Central memory CD4-positive, alpha-beta T cell (primary cell): Measurements from ENCODE around the gene RPL35.

ENCODE experiments used
- DNase-seq: peaks from one replicate; pipeline ENCODE4 v3.0.0; 2022

The RPL35 gene

DNA sequence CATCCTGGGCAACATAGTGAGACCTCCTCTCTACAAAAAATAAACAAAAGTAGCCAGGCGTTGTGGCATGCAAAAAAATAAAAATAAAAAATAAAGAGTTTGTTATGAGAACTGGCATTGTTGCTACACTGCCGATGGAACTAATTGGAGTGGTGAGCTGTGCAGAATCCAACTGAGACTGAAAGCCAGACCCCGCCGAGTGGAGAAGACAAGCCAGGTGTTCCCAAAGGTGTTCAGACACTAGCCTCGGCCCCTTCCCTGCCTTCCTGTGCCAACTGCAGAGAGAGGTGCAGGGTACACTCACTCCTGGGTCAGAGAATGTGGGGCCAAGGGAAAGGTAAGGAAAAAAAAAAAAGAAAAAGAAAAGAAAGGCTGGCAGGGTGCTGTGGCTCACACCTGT lies 46.2 kb downstream of the RPL35 start:
- DNase-seq, result no peak

DNA sequence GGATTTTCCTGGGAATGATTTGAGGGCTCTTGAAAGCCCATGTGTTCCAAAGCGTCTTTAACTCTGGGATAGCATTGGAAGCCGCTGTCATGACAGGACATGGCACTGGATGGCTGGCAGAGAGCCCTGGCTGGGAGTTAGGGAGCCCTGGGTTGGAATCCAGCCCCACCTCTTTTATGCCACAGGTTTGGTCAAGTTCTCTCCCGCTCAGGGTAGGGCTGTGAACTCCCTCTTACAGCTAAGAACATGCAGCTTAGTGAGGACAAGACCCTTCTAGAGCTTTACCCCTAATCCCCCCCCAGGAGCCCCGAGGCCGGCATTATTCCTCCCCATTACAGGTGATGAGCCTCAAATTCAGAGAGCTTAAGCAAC lies 47.6 kb downstream of the RPL35 start:
- no peak for DNase-seq

DNA sequence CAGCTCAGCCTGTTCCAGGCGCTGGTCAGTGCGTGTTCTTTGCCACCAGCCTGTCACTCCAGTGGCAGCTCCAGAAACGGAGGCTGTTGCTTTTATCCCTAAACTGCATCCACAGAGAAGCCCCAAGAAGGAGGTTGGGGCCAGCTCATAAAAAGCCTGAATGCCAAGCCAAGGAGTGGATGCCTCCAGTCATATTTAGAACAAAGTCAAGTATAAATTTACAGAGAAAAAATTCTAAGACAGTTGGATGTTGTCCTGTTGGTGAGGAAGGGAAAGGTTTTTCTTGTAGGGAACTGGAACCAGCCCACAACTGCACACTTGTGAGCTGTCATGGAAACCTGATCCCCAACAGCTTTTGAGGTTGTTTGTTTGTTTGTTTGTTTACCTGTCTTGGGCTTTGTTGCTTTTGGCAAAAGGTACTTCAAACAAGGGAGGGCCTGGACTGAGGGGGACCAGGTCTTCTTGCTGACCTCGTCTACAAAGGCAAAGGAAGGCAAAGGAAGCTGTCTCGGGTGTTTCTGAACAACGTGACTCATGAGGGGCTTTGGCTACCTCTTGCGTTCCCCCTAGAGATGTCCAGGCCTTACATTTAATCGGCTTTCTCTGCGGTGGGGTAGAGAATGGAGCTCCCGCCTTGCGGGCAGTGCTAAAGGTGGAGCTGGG lies 48.1 kb downstream of the RPL35 start:
- DNase-seq, result no peak

DNA sequence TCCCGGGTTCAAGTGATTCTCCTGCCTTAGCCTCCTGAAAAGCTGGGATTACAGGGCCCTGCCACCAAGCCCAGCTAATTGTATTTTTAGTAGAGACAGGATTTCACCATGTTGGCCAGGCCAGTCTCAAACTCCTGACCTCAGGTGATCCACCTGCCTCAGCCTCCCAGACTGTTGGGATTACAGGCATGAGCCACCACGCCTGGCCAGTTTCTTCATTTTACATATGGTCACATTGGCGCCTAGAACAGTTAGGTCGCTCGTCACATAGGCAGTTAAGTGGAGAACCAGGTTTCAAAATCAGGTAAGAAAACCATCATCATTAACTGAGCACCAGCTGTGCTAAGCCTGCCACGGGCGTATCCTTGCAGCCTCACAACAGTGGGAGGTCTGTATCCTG lies 48.7 kb downstream of the RPL35 start:
- DNase-seq, result no peak

DNA sequence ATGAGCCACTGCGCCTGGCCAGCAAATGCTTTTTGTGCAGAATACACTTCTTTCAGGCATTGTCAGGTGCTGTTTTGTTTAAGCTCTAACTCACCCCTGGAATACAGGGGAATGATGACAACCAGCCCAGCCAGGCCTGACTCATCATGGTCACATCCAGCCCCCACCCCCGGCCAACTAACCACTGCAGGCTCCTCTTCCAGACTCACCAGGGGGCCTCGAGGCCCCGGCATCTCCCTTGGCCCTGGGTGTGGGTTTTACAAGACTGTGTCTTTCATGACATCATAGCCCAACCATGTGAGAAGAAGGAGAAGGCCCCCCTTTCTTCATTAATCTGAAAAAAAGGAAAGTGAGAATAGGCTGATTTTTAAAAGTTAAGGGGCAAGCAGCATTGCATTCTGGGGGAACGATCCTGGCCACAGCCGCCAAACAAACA lies 49.3 kb downstream of the RPL35 start:
- DNase-seq, result no peak

DNA sequence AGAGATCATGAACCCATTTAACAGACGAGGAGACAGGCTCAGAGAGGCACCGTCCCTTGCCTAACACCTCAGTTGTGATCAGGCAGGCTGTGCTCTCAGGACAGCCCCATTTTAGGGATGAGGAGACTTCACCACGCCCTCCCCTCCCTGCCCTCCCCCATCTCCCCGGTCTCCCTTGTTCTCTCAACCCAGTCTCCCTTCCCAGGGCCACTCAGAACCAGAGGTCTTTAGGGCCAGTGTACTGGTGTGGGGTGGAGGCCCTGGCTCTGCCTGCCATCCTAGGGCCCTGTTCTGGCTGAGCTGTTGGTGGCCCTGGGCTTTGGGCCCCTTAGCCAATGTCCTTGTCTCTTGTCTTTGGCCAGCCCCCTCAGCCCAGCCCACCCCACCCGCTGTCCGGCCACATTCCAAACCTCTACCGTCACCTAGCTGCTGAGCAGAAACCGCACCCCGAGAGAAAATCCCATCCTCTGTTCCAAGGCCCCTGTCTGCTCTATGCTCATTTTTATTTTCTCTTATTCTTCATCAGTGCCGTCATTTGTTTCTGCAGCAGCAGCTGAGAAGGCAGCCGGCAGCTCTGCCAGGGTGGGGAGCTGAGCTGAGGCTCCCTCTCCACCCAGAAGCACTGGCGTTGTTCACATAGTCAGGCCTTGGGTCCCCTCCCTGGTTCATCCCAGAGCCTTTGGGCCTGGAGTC lies 50.9 kb downstream of the RPL35 start:
- no peak for DNase-seq

DNA sequence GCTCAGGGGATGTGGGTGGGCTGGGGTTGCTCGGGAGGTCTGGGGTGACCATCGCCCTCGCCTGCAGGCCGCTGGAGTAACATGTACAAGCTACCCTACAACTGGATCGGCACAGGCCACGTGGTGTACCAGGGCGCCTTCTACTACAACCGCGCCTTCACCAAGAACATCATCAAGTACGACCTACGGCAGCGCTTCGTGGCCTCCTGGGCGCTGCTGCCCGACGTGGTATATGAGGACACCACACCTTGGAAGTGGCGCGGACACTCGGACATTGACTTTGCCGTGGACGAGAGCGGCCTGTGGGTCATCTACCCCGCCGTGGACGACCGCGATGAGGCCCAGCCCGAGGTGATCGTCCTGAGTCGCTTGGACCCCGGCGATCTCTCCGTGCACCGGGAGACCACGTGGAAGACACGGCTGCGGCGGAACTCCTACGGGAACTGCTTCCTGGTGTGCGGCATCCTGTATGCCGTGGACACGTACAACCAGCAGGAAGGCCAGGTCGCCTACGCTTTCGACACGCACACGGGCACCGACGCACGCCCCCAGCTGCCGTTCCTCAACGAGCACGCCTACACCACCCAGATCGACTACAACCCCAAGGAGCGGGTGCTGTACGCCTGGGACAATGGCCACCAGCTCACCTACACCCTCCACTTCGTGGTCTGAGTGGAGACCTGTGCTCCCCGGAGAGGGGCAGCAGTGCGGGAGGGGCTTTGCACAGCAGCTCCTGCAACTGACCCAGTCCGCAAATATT lies 51.8 kb downstream of the RPL35 start:
- no peak for DNase-seq

DNA sequence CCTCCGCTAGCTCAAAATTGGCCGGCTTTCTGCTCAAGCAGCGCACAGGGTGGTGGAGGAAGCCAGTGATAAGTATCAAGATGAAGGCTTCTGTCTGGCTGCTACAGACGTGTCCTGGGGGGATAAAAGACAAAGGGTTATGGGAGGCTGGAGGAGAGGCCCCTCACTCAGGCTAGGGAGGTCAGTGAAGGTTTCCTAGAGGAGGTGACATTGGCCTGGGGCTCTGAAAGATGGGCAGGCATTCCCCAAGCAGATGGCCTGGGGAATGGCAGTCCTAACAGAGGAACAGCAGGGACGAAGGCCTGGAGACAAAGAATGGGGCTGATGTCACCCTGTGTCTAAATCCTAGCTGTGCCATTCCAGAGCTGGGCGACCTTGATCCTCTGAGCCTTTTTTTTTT lies 52.5 kb downstream of the RPL35 start:
- DNase-seq, result no peak

DNA sequence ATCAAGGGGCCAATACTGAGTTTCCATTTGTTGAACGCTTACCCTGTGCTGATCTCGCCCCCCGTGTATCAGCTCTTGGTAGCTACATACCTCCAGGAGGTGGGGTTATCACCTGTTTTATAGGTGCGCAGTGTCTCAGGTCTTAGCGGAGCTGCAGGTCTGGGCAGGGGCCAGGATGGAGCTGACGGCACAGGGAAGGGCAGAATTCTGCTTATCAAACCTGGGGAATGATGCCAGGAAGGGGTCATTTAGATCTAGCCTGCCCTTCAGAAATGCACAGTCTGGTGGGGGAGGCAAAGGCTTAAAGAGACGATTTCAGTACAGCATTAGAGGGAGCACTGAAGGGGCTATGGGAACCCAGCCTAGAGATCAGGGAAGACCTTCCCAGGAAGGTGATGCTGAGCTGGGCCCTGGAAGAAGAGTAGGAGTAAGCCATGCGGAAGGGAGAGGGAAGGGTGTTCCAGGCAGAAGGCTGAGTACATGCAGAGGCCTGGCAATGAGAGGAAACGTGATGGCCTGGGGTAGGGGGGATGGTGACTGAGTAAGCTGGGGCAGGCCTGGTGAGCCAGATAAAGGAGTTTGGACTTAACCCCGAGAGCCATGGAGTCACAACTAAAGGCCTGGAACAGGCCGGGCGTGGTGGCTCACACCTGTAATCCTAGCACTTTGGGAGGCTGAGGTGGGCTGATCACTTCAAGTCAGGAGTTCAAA lies 53.4 kb downstream of the RPL35 start:
- DNase-seq, result no peak
